ENCODE measurements around the gene COA8. TPM values are rescaled to one million over a fixed set of nuclear protein-coding genes. Genes with fewer than 3 reads are reported as not detected.

The COA8 gene
- polyA plus RNA-seq, 1 of the 3 experiments (the other 2 are of a cell fraction), result 25.2 TPM

DNA sequence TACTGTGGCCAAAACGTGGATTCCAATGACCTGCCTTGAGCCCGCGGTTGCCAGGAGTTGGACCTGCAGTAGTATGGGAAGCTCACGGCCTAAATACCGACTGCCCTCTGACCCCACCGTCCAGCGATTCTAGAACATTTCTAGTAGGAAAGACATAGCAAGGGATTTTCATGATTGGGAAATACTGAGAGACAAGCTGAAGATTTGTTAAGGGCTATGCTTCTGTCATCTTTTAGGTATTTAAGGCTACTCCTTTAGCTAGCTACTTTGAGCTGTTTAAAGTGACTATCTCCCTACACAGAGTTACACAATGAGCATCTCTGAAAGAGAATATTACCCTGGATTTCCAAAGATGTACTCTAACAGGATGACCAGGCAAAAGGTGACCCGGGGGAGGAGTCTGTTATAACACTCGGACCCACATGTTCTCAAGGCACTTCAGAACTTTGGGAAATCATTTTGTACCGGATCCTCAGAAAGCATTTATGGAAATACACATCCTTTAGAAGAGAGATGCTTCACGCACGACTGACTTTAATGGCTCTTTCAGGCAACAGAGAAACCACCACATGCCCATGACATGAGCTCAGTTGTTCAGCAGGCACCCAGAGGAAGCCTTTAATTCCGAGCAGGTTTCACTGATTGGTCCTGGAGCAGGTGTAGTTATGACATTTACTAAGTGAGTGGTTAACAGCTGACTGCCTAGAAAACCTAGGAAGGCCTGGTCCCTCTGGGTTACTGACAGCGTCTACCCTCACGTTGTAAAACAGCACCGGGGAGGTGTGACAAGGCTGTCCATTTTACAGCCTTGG lies 4.5 kb upstream of the COA8 start:
- TF ChIP-seq ELF1 (IDR thresholded peaks at IDR 0.05) (no peak), CTCF (IDR thresholded peaks at IDR 0.05) (no peak), MXI1 (IDR thresholded peaks at IDR 0.05; ENCODE audit: low read depth, low read length) (no peak), GATA2 (CRISPR knock-in tag; IDR thresholded peaks at IDR 0.05) (no peak), FOXJ3 (CRISPR knock-in tag; IDR thresholded peaks at IDR 0.05) (no peak), MEF2A (IDR thresholded peaks at IDR 0.05; ENCODE audit: borderline replicate concordance, low read depth) (no peak), JUND (IDR thresholded peaks at IDR 0.05) (no peak), FOXM1 (IDR thresholded peaks at IDR 0.05; ENCODE audit: low read depth) (no peak), EZH2phosphoT487 (IDR thresholded peaks at IDR 0.05; ENCODE audit: borderline replicate concordance, low read depth) (no peak), REST (IDR thresholded peaks at IDR 0.05; ENCODE audit: low read depth, low read length) (no peak), SMC3 (IDR thresholded peaks at IDR 0.05; ENCODE audit: low read depth, low read length) (no peak), NRF1 (IDR thresholded peaks at IDR 0.05; ENCODE audit: low read depth, low read length) (no peak), TAF1 (IDR thresholded peaks at IDR 0.05; ENCODE audit: borderline replicate concordance, low read depth, low read length) (no peak), RFX5 (IDR thresholded peaks at IDR 0.05; ENCODE audit: low read length) (no peak), YY1 (IDR thresholded peaks at IDR 0.05; ENCODE audit: low read depth) (no peak), NFIC (IDR thresholded peaks at IDR 0.05; ENCODE audit: borderline replicate concordance) (no peak), POLR2AphosphoS5 (IDR thresholded peaks at IDR 0.05; ENCODE audit: low read depth, low read length) (no peak), SIN3A (IDR thresholded peaks at IDR 0.05; ENCODE audit: borderline replicate concordance, low read depth, low read length) (no peak), RCOR1 (IDR thresholded peaks at IDR 0.05; ENCODE audit: low read length) (no peak)
- POLR2A ChIA-PET, result no interaction called here
- WGBS (ENCODE audit: low lambda C conversion rate), result 93% methylated on average over 15 of the region's 16 CpGs
- no peak overlapping the region for H3K9ac ChIP-seq
- peaks cover 65% of the 10 kb centered on the region for H4K20me1 ChIP-seq (ENCODE audit: insufficient read depth)
- peaks cover 13 to 19% of the 10 kb centered on the region in 2 experiments; a peak in 3 of 4 replicates for H3K4me1 ChIP-seq (ENCODE audit: control insufficient read depth in 1 of 2, insufficient read depth in 2 of 2, low read depth in 1 of 2, low read length in 1 of 2)
- no peaks in the 10 kb centered on the region for H3K27me3 ChIP-seq (ENCODE audit: insufficient read depth)
- no peak overlapping the region for H3K4me3 ChIP-seq (ENCODE audit: low read depth in 2 of 2, low read length in 1 of 2)
- H3K36me3 ChIP-seq (replicated peaks in 1 of 2; ENCODE audit: control insufficient read depth in 1 of 2, insufficient read depth in 2 of 2, low read length in 1 of 2), result peaks cover 24 to 32% of the 10 kb centered on the region in 2 experiments
- H3F3A ChIP-seq (replicated peaks; ENCODE audit: insufficient read depth), result peaks cover 14% of the 10 kb centered on the region
- no peak overlapping the region for H2AFZ ChIP-seq (ENCODE audit: low read depth)
- H3K9me2 ChIP-seq, result no peaks in the 10 kb centered on the region
- H3K79me2 ChIP-seq (ENCODE audit: insufficient read depth), result peaks cover 97% of the 10 kb centered on the region
- DNase-seq, result no peak
- CTCF ChIA-PET, result interaction anchor here (0.8 to 3.7 kb wide), 8 partner anchors 11 to 58 kb away, joined by 3 to 37 read pairs (median 6); no protein-coding TSS in a partner anchor
- H3K9me3 ChIP-seq, result no peaks in the 10 kb centered on the region
- no peak overlapping the region for H3K27ac ChIP-seq (ENCODE audit: low read depth in 2 of 2, low read length in 1 of 2)
- H3K4me2 ChIP-seq, result no peak overlapping the region
